NAMALWA (cell line): Measurements from ENCODE around the gene ATF7IP2.
"Not testable (repeated sequence)": the region's sequence is repeated elsewhere in the genome, so short reads cannot be mapped to it uniquely, and the experiment has no call there.

Experiments
- DNase-seq: peaks from one replicate; pipeline ENCODE4 v3.0.0-alpha.2; 2015; ENCODE audit warnings: low spot score

Gene ATF7IP2

GRCh38 chr16:10373556-10373955, 12.3 kb upstream of the ATF7IP2 start:
- DNase-seq: no peak

- no peak for DNase-seq
These were observed 9.6 kb upstream of the ATF7IP2 start for GRCh38 chr16:10376229-10376628.

GRCh38 chr16:10383626-10384025, 2.2 kb upstream of the ATF7IP2 start:
- no peak for DNase-seq

- peak; percentile 51 for DNase-seq
These were observed 748 bp downstream of the ATF7IP2 start for GRCh38 chr16:10386517-10387100.

GRCh38 chr16:10387188-10387617, 1.3 kb downstream of the ATF7IP2 start:
- DNase-seq: peak; percentile 13

GRCh38 chr16:10388988-10389387, 3.1 kb downstream of the ATF7IP2 start:
- DNase-seq: no peak

- DNase-seq: no peak
These were observed 4.5 kb downstream of the ATF7IP2 start for GRCh38 chr16:10390330-10390729.

GRCh38 chr16:10390867-10391266, 5.0 kb downstream of the ATF7IP2 start:
- no peak for DNase-seq

GRCh38 chr16:10391339-10391738, 5.5 kb downstream of the ATF7IP2 start:
- no peak for DNase-seq

- DNase-seq: no peak
These were observed 17.1 kb downstream of the ATF7IP2 start for GRCh38 chr16:10402975-10403374.

- DNase-seq: no peak
These were observed 19.6 kb downstream of the ATF7IP2 start for GRCh38 chr16:10405386-10405939.

- no peak for DNase-seq
These were observed 23.0 kb downstream of the ATF7IP2 start for GRCh38 chr16:10408824-10409381.

- not testable (repeated sequence) for DNase-seq
These were observed 23.9 kb downstream of the ATF7IP2 start for GRCh38 chr16:10409713-10410112.

GRCh38 chr16:10410469-10410868, 24.6 kb downstream of the ATF7IP2 start:
- DNase-seq: no peak

- DNase-seq: no peak
These were observed 27.2 kb downstream of the ATF7IP2 start for GRCh38 chr16:10412935-10413601.

- not testable (repeated sequence) for DNase-seq
These were observed 32.3 kb downstream of the ATF7IP2 start for GRCh38 chr16:10418204-10418603.

- DNase-seq: no peak
These were observed 33.8 kb downstream of the ATF7IP2 start for GRCh38 chr16:10419701-10420100.

- DNase-seq: no peak
These were observed 35.7 kb downstream of the ATF7IP2 start for GRCh38 chr16:10421596-10421995.

- DNase-seq: no peak
These were observed 42.7 kb downstream of the ATF7IP2 start for GRCh38 chr16:10428433-10429168.

GRCh38 chr16:10429299-10429969, 43.6 kb downstream of the ATF7IP2 start:
- DNase-seq: not testable (repeated sequence)

GRCh38 chr16:10441726-10442125, 55.9 kb downstream of the ATF7IP2 start:
- no peak for DNase-seq

GRCh38 chr16:10447289-10447688, 61.4 kb downstream of the ATF7IP2 start:
- DNase-seq: no peak
